Bronchial epithelial cell (primary cell): ENCODE results near the gene GNAS. TPM values are rescaled to one million over a fixed set of nuclear protein-coding genes. Genes with fewer than 3 reads are reported as not detected.

Experiments
- DNase-seq: peaks from one replicate; pipeline ENCODE4 v3.0.0-alpha.2; 2010; ENCODE audit warnings: low read depth
- FAIRE-seq: peaks from 2 replicates; lab custom pipeline; 2011; peaks lifted over from hg19 to GRCh38; lab: Jason Lieb, UNC
- H3K27me3 ChIP-seq: 2 replicates; pipeline ENCODE4 v1.5.1; 2011; ENCODE audit warnings: low read length; ENCODE audit not compliant: control insufficient read depth, insufficient read depth
- H3K36me3 ChIP-seq: 2 replicates; pipeline ENCODE4 v1.5.1; 2011; ENCODE audit warnings: low read length; ENCODE audit not compliant: control insufficient read depth, insufficient read depth
- H3K4me3 ChIP-seq: 2 replicates; pipeline ENCODE4 v1.5.1; 2011; ENCODE audit warnings: mild to moderate bottlenecking, low read depth, low read length, control low read depth
- total RNA-seq: library from RNA; depleted of rRNA; stranded (reverse); fragments of >200 nt; gene quantifications from 2 replicates; pipeline ENCODE4 v1.2.1, GENCODE V29; 2014
- TF ChIP-seq, protein P1 (sequence below): IDR thresholded peaks from 2 replicates; pipeline ENCODE4 v1.5.1; 2011; ENCODE audit warnings: mild to moderate bottlenecking, moderate library complexity, low read length, control low read depth, inconsistent platforms; ENCODE audit not compliant: insufficient read depth, severe bottlenecking

The GNAS gene
- total RNA-seq, 1 donor from 2014 or later: 279 TPM

DNA sequence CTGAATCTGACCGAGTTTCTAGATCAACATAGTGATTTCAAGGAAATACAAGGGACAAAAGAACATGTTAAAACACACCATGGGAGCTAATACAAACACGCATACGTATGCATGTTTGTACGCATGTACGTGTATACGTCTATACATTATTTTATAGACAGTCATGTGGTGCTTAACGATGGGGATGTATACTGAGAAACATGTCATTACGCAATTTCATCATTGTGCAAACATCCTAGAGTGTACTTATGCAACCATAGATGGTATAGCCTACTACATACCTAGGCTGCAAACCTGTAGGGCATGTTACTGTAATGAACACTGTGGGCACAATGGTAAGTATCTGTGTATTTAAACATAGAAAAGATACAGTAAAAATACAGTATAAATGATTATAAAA, 103.6 kb downstream of the GNAS start:
- Histone ChIP-seq H3K4me3 (no peak overlapping the region), H3K36me3 (no peaks in the 10 kb centered on the region), H3K27me3 (no peaks in the 10 kb centered on the region)
- no peak for FAIRE-seq
- TF ChIP-seq, protein P1, sequence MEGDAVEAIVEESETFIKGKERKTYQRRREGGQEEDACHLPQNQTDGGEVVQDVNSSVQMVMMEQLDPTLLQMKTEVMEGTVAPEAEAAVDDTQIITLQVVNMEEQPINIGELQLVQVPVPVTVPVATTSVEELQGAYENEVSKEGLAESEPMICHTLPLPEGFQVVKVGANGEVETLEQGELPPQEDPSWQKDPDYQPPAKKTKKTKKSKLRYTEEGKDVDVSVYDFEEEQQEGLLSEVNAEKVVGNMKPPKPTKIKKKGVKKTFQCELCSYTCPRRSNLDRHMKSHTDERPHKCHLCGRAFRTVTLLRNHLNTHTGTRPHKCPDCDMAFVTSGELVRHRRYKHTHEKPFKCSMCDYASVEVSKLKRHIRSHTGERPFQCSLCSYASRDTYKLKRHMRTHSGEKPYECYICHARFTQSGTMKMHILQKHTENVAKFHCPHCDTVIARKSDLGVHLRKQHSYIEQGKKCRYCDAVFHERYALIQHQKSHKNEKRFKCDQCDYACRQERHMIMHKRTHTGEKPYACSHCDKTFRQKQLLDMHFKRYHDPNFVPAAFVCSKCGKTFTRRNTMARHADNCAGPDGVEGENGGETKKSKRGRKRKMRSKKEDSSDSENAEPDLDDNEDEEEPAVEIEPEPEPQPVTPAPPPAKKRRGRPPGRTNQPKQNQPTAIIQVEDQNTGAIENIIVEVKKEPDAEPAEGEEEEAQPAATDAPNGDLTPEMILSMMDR: no peak
- peak; percentile 69 for DNase-seq

GRCh38 chr20:58959652-58960051, 107.1 kb downstream of the GNAS start:
- FAIRE-seq (no peak), DNase-seq (no peak)
- H3K36me3 ChIP-seq: no peaks in the 10 kb centered on the region
- TF ChIP-seq, protein P1: no peak
- H3K4me3 ChIP-seq: no peak overlapping the region
- H3K27me3 ChIP-seq: no peaks in the 10 kb centered on the region

Other genes starting within 250 kb of the GNAS start
- gene STX16, start 201.4 kb upstream of the GNAS start, total RNA-seq: 47.7 and 64.4 TPM in 2 replicates
- gene NPEPL1, start 159.9 kb upstream of the GNAS start, total RNA-seq: 23.7 and 24.7 TPM in 2 replicates
- 0.13 and 1.3 TPM in 2 replicates for gene GNAS-AS1, start 1.8 kb upstream of the GNAS start, total RNA-seq
- gene NELFCD, start 128.5 kb downstream of the GNAS start, total RNA-seq: 27.4 and 32.3 TPM in 2 replicates
- 73.7 and 87.8 TPM in 2 replicates for gene CTSZ, start 154.5 kb downstream of the GNAS start, total RNA-seq
- not detected in 2 replicates for gene TUBB1, start 166.7 kb downstream of the GNAS start, total RNA-seq
- 17.1 and 25.3 TPM in 2 replicates for gene ATP5F1E, start 179.6 kb downstream of the GNAS start, total RNA-seq
- gene PRELID3B, start 190.1 kb downstream of the GNAS start, total RNA-seq: 160 and 202 TPM in 2 replicates